GM12874 (cell line): ENCODE results near the gene IKBKE.

Experiments
- TF ChIP-seq, protein P1 (sequence below): IDR thresholded peaks from 2 replicates; pipeline ENCODE4 v1.5.1; 2011; ENCODE audit warnings: low read depth, mild to moderate bottlenecking, control low read depth, low read length, moderate library complexity; ENCODE audit not compliant: insufficient read depth

The IKBKE gene

DNA sequence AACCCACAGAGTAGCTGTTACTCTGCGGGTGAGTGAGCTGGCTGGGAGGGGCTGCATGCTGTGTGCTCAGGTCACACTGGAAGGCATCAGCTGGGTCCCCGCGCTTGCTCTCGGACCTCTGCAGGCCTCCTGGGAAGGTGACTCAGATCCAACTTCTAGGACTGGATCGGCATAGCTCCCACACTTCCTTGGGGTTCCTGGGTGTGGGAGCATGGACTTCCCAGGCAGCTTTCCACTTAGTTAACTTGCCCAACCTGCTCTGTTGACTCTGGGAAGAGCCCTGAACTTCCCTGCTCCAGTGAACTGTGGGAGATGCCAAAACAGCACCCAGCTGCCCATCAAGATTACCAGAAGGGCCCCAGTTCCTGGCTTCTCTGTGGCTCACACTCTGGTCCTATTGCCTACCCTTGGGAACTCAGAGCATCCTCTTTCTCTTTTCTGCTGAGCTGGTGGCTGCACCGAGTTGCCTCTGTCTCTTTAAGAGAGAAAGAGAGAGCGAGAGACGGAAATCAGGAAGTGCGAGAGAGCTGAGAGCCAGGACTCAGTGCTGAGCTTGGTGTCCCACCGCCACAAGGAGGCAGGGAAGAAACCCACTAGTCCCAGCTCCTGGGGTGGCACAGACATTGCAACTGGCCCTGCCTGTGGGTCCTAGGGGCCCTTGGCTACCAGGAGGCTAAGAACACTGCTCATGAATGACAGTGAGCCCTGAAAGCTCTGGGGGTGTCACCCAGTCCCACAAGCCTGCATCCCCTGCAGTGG lies at the start of gene IKBKE:
Gene IKBKE (plus strand): TSS at position 544 of the 759 bp plus-strand sequence. CDS start 2,752 bp downstream, outside the sequence.
- TF ChIP-seq, protein P1, sequence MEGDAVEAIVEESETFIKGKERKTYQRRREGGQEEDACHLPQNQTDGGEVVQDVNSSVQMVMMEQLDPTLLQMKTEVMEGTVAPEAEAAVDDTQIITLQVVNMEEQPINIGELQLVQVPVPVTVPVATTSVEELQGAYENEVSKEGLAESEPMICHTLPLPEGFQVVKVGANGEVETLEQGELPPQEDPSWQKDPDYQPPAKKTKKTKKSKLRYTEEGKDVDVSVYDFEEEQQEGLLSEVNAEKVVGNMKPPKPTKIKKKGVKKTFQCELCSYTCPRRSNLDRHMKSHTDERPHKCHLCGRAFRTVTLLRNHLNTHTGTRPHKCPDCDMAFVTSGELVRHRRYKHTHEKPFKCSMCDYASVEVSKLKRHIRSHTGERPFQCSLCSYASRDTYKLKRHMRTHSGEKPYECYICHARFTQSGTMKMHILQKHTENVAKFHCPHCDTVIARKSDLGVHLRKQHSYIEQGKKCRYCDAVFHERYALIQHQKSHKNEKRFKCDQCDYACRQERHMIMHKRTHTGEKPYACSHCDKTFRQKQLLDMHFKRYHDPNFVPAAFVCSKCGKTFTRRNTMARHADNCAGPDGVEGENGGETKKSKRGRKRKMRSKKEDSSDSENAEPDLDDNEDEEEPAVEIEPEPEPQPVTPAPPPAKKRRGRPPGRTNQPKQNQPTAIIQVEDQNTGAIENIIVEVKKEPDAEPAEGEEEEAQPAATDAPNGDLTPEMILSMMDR, result peak; percentile 20; the same call in 1 of the 2 replicates

DNA sequence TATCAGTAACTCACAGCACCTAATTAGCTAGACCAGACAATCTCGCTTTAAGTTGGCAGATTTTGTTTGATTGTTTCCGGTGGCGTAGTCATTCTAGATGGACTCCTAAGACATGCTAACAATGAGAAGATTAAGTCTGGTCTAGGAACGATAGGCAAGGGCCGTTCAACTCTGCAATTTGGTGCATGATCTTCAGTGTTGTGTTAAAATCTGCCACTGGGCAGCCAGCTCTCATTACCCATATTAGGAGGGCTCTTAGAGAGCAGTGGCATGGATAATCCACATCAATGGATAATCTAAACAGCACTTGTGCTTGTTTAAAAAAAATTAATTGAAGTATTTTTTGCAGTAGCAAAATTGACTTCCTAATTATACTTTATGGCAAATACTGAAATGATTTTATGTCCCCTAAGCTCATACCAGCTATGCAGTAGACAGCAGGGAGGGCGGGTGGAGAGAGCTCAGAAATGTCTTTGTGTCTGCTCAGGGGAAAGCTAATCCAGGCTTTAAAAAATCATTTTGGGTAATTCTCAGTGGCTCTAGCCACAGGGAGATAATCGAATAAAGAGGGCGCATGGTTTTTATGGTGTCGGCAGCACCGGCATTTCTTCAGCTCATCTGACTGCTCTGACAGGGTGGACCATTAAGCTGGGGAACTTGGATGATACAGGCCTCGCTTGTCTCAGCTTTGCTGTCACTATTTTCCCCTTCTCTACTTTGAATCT lies 48.5 kb upstream of the IKBKE start:
- TF ChIP-seq, protein P1, result no peak

DNA sequence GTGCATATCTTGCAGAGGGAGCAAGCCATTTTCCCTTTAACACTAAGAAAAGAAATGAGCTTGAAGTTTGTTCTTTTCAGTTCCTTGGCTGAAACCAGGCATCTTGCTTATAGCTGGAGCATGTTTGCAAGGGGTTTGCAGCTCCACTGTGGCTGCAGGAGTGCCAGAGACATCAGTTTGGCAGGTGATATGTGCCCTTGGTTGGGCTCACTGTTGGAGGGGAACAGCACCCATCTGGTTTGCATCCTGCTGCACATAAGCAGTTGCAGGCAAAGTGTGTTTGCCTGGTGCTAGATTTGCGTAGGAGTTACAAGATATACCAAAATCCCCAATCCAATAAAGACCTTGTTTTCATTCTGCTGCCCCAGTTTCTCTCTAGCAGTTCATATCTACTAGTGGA lies 47.8 kb upstream of the IKBKE start:
- TF ChIP-seq, protein P1, result no peak

DNA sequence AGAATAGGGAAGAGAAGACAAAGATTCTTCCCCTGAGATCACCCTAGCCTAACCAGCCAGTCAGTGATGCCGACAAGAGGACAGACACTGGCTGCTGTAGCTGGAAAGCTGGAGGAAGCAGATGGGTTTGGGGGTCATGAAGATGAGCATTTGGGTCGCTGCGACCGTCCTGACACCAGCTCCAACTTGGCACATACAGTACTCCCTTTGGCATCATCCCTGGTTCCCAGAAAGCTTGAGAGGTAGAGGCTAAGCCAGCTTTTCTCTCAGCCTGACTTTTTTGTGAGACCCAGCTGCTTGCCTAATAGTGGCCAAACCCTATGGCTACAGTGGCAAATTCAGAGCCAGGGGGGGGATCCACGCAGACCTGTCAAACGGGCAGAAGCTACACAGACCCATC lies 43.0 kb upstream of the IKBKE start:
- TF ChIP-seq, protein P1, result no peak

DNA sequence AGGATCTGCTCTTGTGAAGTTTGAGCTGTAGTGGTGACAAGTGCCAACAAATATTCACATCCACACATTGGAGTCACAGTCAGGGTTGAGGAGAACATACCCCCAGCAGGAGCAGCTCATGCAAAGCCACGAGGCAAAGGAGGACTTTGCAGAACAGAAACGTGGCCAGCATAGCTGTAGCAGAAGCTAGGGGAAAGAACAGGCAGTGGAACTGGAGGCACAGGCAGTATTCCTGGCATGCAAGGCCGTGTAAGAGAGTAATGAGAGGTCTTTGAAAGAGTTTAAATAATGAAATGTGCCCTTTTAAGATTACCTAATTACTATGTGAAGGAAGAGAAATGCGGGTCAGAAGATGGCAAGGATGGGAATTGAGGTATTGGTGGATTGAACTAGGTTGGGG lies 40.9 kb upstream of the IKBKE start:
- TF ChIP-seq, protein P1, result no peak

DNA sequence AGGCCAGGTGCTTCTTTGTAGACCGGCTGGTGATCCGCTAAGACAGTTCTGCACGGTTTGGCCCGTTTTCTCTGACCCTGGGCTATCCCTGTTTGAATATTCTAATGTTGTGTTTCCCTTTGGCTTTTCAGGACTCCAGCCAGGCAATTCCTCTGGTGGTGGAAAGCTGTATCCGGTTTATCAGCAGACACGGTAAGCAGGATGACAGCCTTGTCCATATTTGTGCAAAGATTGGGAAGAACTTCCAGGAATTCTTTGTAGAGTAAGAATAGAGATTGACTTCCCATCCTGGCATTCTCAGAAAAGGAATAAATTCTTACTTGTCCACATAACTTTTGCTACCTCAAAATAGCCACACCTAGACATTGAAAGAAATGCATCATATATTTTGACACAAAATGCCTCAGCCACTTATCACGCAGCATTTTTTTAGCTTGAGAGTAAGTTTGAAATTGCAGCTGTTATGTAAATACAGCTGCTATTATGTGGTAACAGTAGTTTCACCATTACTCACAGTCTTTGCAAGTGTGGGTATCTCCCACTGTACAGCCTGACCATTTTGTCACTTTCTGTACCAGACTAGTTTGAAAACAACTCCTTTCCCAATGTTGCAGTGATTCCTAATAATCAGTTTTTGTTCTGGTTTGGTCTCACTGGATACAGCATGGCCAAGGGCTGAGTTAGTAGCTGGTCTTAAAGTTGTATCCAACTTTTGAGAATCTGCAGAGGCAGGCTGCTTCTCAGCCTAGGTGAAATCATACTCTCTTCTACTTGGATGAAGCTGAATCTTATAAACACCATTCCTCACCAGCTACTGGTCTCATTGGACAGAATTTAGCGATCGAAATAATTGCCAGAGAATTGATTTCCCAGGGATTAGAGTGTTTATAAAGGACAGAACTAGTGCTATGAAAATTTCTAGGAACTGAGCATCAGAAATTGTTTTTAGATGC lies 40.0 kb upstream of the IKBKE start:
- TF ChIP-seq, protein P1, result no peak

DNA sequence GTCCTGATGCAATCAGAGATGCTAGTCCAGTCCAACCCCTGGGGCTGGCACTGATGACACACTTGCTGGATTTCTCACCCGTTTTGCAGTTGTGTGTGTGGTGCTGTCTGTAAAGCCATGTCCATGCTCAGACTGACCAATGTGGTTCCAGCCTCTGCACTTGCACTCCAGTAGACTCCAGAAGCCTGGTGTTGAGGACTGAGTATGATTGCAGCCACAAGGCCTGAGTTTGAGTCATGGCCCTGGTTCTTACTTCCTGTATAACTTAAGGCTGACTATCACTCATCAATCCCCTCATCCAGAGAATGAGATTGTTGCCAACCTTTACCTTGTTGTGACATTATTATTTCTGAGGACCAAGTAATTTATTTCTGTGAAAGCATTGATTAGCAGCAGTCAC lies 34.8 kb upstream of the IKBKE start:
- TF ChIP-seq, protein P1, result no peak
